GM12878 (cell line): ENCODE data around the gene ECT2L. TPM values are rescaled to one million over a fixed set of nuclear protein-coding genes. Genes with fewer than 3 reads are reported as not detected.

Experiments
- ATAC-seq: fragments of 200-7000 bp; cut with Tn5 transposase; 3 replicates; pipeline ENCODE4 v1.9.1; 2020; ENCODE audit warnings: mild to moderate bottlenecking, moderate library complexity
- BruUV-seq: library from RNA; stranded (reverse); fragments of 400-500 nt; replicated peaks from 2 replicates; lab custom pipeline; 2021; lab: Mats Ljungman, UMichigan
- CTCF ChIA-PET: fragments of 300-600 bp; sonication (Branson Sonifier 250); formaldehyde crosslinking; extraction: SDS; loops from one replicate; lab custom pipeline; 2021; ENCODE audit warnings: inconsistent platforms; lab: Yijun Ruan, JAX
- POLR2A ChIA-PET: fragments of 350-600 bp; formaldehyde crosslinking; extraction: SDS; loops from one replicate; lab custom pipeline; 2021; ENCODE audit warnings: inconsistent platforms; lab: Charles Lee
- RAD21 ChIA-PET: fragments of 300-600 bp; sonication (Branson Sonifier 250); formaldehyde crosslinking; loops from one replicate; lab custom pipeline; 2023; ENCODE audit warnings: antibody characterized with exemption; ENCODE audit not compliant: unreplicated experiment; lab: Charles Lee
- SMC1A ChIA-PET: fragments of 300-600 bp; sonication (Branson Sonifier 250); formaldehyde crosslinking; loops from one replicate; lab custom pipeline; 2023; ENCODE audit not compliant: unreplicated experiment, uncharacterized antibody; lab: Charles Lee
- DNase-seq: peaks from one replicate; pipeline ENCODE4 v3.0.0-alpha.2; 2011; ENCODE audit warnings: low read depth, low spot score
- FAIRE-seq: peaks from 3 replicates; lab custom pipeline; 2011; peaks lifted over from hg19 to GRCh38; lab: Jason Lieb, UNC
- H2AFZ ChIP-seq: 2 replicates; pipeline ENCODE4 v1.6.0; 2011; ENCODE audit warnings: low read depth, low read length, control low read depth; ENCODE audit not compliant: control insufficient read depth
- H3K27ac ChIP-seq: 2 replicates; pipeline ENCODE4 v1.5.1; 2011; ENCODE audit warnings: control low read depth; ENCODE audit not compliant: control insufficient read depth, insufficient read depth
- H3K27me3 ChIP-seq, 2 experiments: replicated peaks in 1 of 2; 2 replicates each; pipeline versions ENCODE4 v1.6.0 to v1.6.1; 2011; ENCODE audit warnings: low read length in 1 of 2; ENCODE audit not compliant: control insufficient read depth in 2 of 2, insufficient read depth in 2 of 2
- H3K36me3 ChIP-seq, 2 experiments: 2 replicates each; pipeline ENCODE4 v1.5.1; 2011; ENCODE audit warnings: low read length in 1 of 2; ENCODE audit not compliant: control insufficient read depth in 2 of 2, insufficient read depth in 2 of 2
- H3K4me1 ChIP-seq: 2 replicates; pipeline ENCODE4 v1.6.1; 2011; ENCODE audit warnings: mild to moderate bottlenecking, low read length, moderate library complexity, mixed read lengths; ENCODE audit not compliant: control insufficient read depth, insufficient read depth
- H3K4me2 ChIP-seq: 2 replicates; pipeline ENCODE4 v1.6.0; 2011; ENCODE audit warnings: control low read depth; ENCODE audit not compliant: control insufficient read depth, insufficient read depth
- H3K4me3 ChIP-seq: fragments of 200-600 bp; sonication (generic); 2 replicates; pipeline ENCODE4 v1.5.1; 2016
- H3K79me2 ChIP-seq: 2 replicates; pipeline ENCODE4 v1.6.0; 2011; ENCODE audit warnings: low read length; ENCODE audit not compliant: control insufficient read depth, insufficient read depth
- H3K9ac ChIP-seq: 2 replicates; pipeline ENCODE4 v1.8.0; 2011; ENCODE audit warnings: low read length, control low read depth, mixed read lengths; ENCODE audit not compliant: control insufficient read depth, insufficient read depth
- H3K9me3 ChIP-seq: replicated peaks from 3 replicates; pipeline ENCODE4 v1.5.1; 2011; ENCODE audit warnings: mild to moderate bottlenecking, low read length; ENCODE audit not compliant: control insufficient read depth, insufficient read depth
- H4K20me1 ChIP-seq: 2 replicates; pipeline ENCODE4 v1.6.0; 2011; ENCODE audit not compliant: control insufficient read depth, insufficient read depth
- E2F4 ChIP-seq: IDR thresholded peaks from 2 replicates; pipeline ENCODE4 v1.6.1; 2012; ENCODE audit warnings: low read depth, low read length, improper control_type of control experiment
- GABPA ChIP-seq: IDR thresholded peaks from 2 replicates; pipeline ENCODE4 v1.6.1; 2014; ENCODE audit warnings: antibody characterized with exemption, low read depth, mild to moderate bottlenecking, inconsistent platforms
- POLR2AphosphoS2 ChIP-seq: IDR thresholded peaks from 2 replicates; pipeline ENCODE4 v1.6.1; 2011; ENCODE audit warnings: low read depth, mild to moderate bottlenecking, low read length, improper control_type of control experiment, moderate library complexity
- REST ChIP-seq: IDR thresholded peaks from 2 replicates; pipeline ENCODE4 v1.6.1; 2012; ENCODE audit warnings: mild to moderate bottlenecking, low read depth, low read length
- WGBS: methylation state at CpG from one replicate; pipeline ENCODE4 v1.1.6; 2016; ENCODE audit warnings: low lambda C conversion rate; ENCODE audit not compliant: insufficient replicate concordance, insufficient coverage; ENCODE audit errors: missing lambda C conversion rate; 5-methylcytosine and 5-hydroxymethylcytosine counted together
- in situ Hi-C: fragments of 300-500 bp; cut with MboI; formaldehyde crosslinking; loops from 9 replicates; pipeline ENCODE4 v1.14.3; 2018; ENCODE audit warnings: mixed read lengths
- intact Hi-C: fragments of 100-400 bp; cut with micrococcal nuclease; formaldehyde crosslinking; loops from one replicate; pipeline ENCODE4 v1.14.2; 2022; ENCODE audit not compliant: unreplicated experiment
- polyA plus RNA-seq, 11 experiments: library from polyadenylated mRNA; depleted of rRNA in 4 of 11; unstranded in 6 of 11; stranded (reverse) in 5 of 11; fragments of >200 nt; fragmentation: Nextera tagmentation in 4 of 11; fragmentation: Illumina TruSeq in 1 of 11; extraction: Ambion mirVana in 4 of 11; extraction: Trizol in 1 of 11; gene quantifications; 1 replicate in 1 of 11; 2 replicates in 10 of 11; pipeline versions ENCODE4 v1.2.1 to v1.2.3, GENCODE V29; 2011 to 2016; ENCODE audit warnings: inconsistent platforms in 2 of 11, missing spikeins in 2 of 11, low read depth in 1 of 11
- total RNA-seq, 4 experiments: library from RNA; depleted of rRNA in 3 of 4; stranded (reverse); fragments of >200 nt in 3 of 4; fragmentation: Illumina TruSeq in 1 of 4; extraction: Trizol in 1 of 4; gene quantifications; 2 replicates each; pipeline versions ENCODE4 v1.2.1 to v1.2.3, GENCODE V29; 2013 to 2021

The ECT2L gene
- total and polyA plus RNA-seq, 10 of the 15 experiments (the other 5 are each of a cell fraction or from before 2014, with no cell fraction given): 0.05 to 0.09 TPM; not detected in 8

DNA sequence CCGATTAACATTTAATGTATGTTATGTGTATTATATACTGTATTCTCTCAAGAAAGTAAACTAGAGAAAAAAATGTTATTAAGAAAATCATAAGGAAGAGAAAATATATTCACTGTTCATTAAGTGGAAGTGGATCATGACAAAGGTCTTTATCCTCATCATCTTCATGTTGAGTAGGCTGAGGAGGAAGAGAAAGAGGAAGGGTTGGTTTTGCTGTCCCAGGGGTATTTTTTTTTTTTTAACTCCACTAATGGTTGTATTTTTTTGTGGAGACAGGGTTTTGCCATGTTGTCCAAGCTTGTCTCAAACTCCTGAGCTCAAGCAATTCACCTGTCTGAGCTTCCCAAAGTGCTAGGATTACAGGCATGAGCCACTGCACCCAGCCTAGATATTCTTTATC, 11.0 kb downstream of the ECT2L start (continued):
- TF ChIP-seq GABPA: no peak
- no peak for TF ChIP-seq REST

- POLR2A ChIA-PET: no interaction called here
- CTCF ChIA-PET: interaction anchor here (1.4 kb wide), 1 partner anchor 555 kb away, joined by 3 read pairs; no protein-coding TSS in a partner anchor
- FAIRE-seq: no peak
- H3K36me3 ChIP-seq: no peaks in the 10 kb centered on the region
- BruUV-seq: no TSS peak
- intact Hi-C loops (no loop called here), in situ Hi-C loops (no loop called here)
- H3K4me2 ChIP-seq: no peak overlapping the region
- H3K27me3 ChIP-seq: no peaks in the 10 kb centered on the region; a peak in 1 of 4 replicates
- no peak for ATAC-seq
- 19% methylated on average over 3 of the region's 3 CpGs for WGBS
- H3K27ac ChIP-seq: no peak overlapping the region
- no peaks in the 10 kb centered on the region for H3K9me3 ChIP-seq
- H3K9ac ChIP-seq: no peak overlapping the region
- H2AFZ ChIP-seq: no peak overlapping the region
- H3K4me1 ChIP-seq: no peaks in the 10 kb centered on the region
- no peaks in the 10 kb centered on the region for H4K20me1 ChIP-seq
- no peaks in the 10 kb centered on the region for H3K79me2 ChIP-seq
- DNase-seq: no peak
- RAD21 ChIA-PET: no interaction called here
- no peak for TF ChIP-seq POLR2AphosphoS2
- no peak for TF ChIP-seq E2F4
- TF ChIP-seq, all 136 proteins: peak for 0
- no peak overlapping the region for H3K4me3 ChIP-seq
- SMC1A ChIA-PET: interaction anchor here (0.7 to 11.3 kb wide), 3 partner anchors 11 to 555 kb away, joined by 3 to 163 read pairs (median 3); partner anchors contain the start of gene REPS1
These were observed 13.8 kb downstream of the ECT2L start for GRCh38 chr6:138809677-138810076.
